ENCODE measurements around the gene TMEM131.

TMEM131 gene

GRCh38 chr2:97718942-97719341, 276.8 kb downstream of the TMEM131 start:
- H3K27ac ChIP-seq (ENCODE audit: extremely low read depth, low read depth, low read length): no peak overlapping the region

GRCh38 chr2:97718051-97718882, 277.5 kb downstream of the TMEM131 start:
- Histone ChIP-seq H3K36me3 (ENCODE audit: control insufficient read depth in 2 of 2, insufficient read depth in 1 of 2, low read length in 2 of 2) (no peaks in the 10 kb centered on the region), H3K4me3 (ENCODE audit: low read depth, low read length) (no peak overlapping the region), H3K9me3 (ENCODE audit: control insufficient read depth, insufficient read depth, low read depth, low read length) (no peaks in the 10 kb centered on the region), H3K4me1 (ENCODE audit: control insufficient read depth, insufficient read depth, low read length) (no peaks in the 10 kb centered on the region), H3K27ac (ENCODE audit: extremely low read depth, low read depth, low read length) (no peak overlapping the region)
- CTCF ChIA-PET: interaction anchor here (1.1 to 1.7 kb wide), 2 partner anchors 8 to 18 kb away, joined by 4 to 8 read pairs; no protein-coding TSS in a partner anchor
- POLR2A ChIA-PET: no interaction called here
- TF ChIP-seq ZNF146 (tag by site-specific recombination; IDR thresholded peaks at IDR 0.05): no peak
- no peak for TF ChIP-seq ZIC2 (tag by site-specific recombination; IDR thresholded peaks at IDR 0.05)
- TF ChIP-seq MYNN (tag by site-specific recombination; IDR thresholded peaks at IDR 0.05; ENCODE audit: borderline replicate concordance): no peak
- TF ChIP-seq AEBP2 (tag by site-specific recombination; IDR thresholded peaks at IDR 0.05; ENCODE audit: borderline replicate concordance): no peak
- TF ChIP-seq ZNF311 (tag by site-specific recombination; IDR thresholded peaks at IDR 0.05; ENCODE audit: borderline replicate concordance): no peak
- no peak for TF ChIP-seq ZNF558 (tag by site-specific recombination; IDR thresholded peaks at IDR 0.05)
- no peak for TF ChIP-seq ZEB2 (tag by site-specific recombination; IDR thresholded peaks at IDR 0.05)
- no peak for TF ChIP-seq TRIM28 (IDR thresholded peaks at IDR 0.05; ENCODE audit: borderline replicate concordance, low read length)
- no peak for TF ChIP-seq ZNF184 (tag by site-specific recombination; IDR thresholded peaks at IDR 0.05)
- TF ChIP-seq ZNF223 (tag by site-specific recombination; IDR thresholded peaks at IDR 0.05): no peak
- TF ChIP-seq ZNF548 (tag by site-specific recombination; IDR thresholded peaks at IDR 0.05): no peak
- TF ChIP-seq ZSCAN23 (tag by site-specific recombination; IDR thresholded peaks at IDR 0.05): no peak
- TF ChIP-seq FEZF1 (tag by site-specific recombination; IDR thresholded peaks at IDR 0.05): no peak
- TF ChIP-seq ZNF473 (tag by site-specific recombination; IDR thresholded peaks at IDR 0.05): no peak

More at GRCh38 chr2:97718942-97719341, 276.8 kb downstream of the TMEM131 start:
- no peaks in the 10 kb centered on the region for H3K36me3 ChIP-seq (ENCODE audit: control insufficient read depth in 2 of 2, insufficient read depth in 1 of 2, low read length in 2 of 2)
- POLR2A ChIA-PET: no interaction called here
- H3K4me1 ChIP-seq (ENCODE audit: control insufficient read depth, insufficient read depth, low read length): no peaks in the 10 kb centered on the region
- no peak overlapping the region for H3K4me3 ChIP-seq (ENCODE audit: low read depth, low read length)
- CTCF ChIA-PET: interaction anchor here (0.7 to 1.1 kb wide), 2 partner anchors 9 to 343 kb away, joined by 3 to 8 read pairs; no protein-coding TSS in a partner anchor
- no peaks in the 10 kb centered on the region for H3K9me3 ChIP-seq (ENCODE audit: control insufficient read depth, insufficient read depth, low read depth, low read length)
- TF ChIP-seq ZNF600 (tag by site-specific recombination; IDR thresholded peaks at IDR 0.05) (no peak), ZNF239 (tag by site-specific recombination; IDR thresholded peaks at IDR 0.05) (no peak), REPIN1 (tag by site-specific recombination; IDR thresholded peaks at IDR 0.05; ENCODE audit: low read depth) (no peak), GLI4 (tag by site-specific recombination; IDR thresholded peaks at IDR 0.05) (no peak), HOXD13 (CRISPR knock-in tag; IDR thresholded peaks at IDR 0.05; ENCODE audit: borderline replicate concordance) (no peak), ZNF433 (tag by site-specific recombination; IDR thresholded peaks at IDR 0.05; ENCODE audit: low read depth) (no peak), ZNF391 (tag by site-specific recombination; IDR thresholded peaks at IDR 0.05; ENCODE audit: borderline replicate concordance, low read depth) (no peak), ZNF416 (tag by site-specific recombination; IDR thresholded peaks at IDR 0.05) (no peak), ZNF776 (tag by site-specific recombination; IDR thresholded peaks at IDR 0.05; ENCODE audit: borderline replicate concordance) (no peak), ZFP37 (tag by site-specific recombination; IDR thresholded peaks at IDR 0.05) (no peak), ZNF518A (tag by site-specific recombination; conservative IDR thresholded peaks at IDR 0.05; ENCODE audit: low read depth) (no peak), AEBP2 (tag by site-specific recombination; IDR thresholded peaks at IDR 0.05; ENCODE audit: borderline replicate concordance) (no peak), ZNF785 (tag by site-specific recombination; IDR thresholded peaks at IDR 0.05) (no peak), ZNF792 (tag by site-specific recombination; IDR thresholded peaks at IDR 0.05) (no peak), ZNF610 (tag by site-specific recombination; IDR thresholded peaks at IDR 0.05; ENCODE audit: borderline replicate concordance) (no peak)

All from HEK293 (cell line).